CD14-positive monocyte (primary cell): ENCODE measurements around the gene CNTNAP2. TPM values are rescaled to one million over a fixed set of nuclear protein-coding genes. Genes with fewer than 3 reads are reported as not detected.

Source experiments
- DNase-seq, 3 donors: peaks; one replicate each; pipeline ENCODE4 v3.0.0-alpha.2; 2011 to 2022
- H2AFZ ChIP-seq: 2 replicates; pipeline ENCODE4 v1.6.0; 2012; ENCODE audit warnings: mild to moderate bottlenecking, low read depth, low read length, inconsistent platforms; ENCODE audit not compliant: insufficient read depth, poor library complexity, severe bottlenecking
- H3K27ac ChIP-seq, 2 donors: 1 replicate in 1 of 2; 2 replicates in 1 of 2; pipeline ENCODE4 v1.5.1; 2012 to 2013; ENCODE audit warnings: low read length in 2 of 2, control low read depth in 1 of 2, inconsistent platforms in 1 of 2, low read depth in 1 of 2, mild to moderate bottlenecking in 1 of 2
- H3K27me3 ChIP-seq, 2 donors: one replicate each; pipeline versions ENCODE4 v1.6.0 to v1.6.1; 2011 to 2013; ENCODE audit warnings: low read length in 2 of 2; ENCODE audit not compliant: control insufficient read depth in 2 of 2, insufficient read depth in 2 of 2
- H3K36me3 ChIP-seq, 2 donors: replicated peaks in 1 of 2; 1 replicate in 1 of 2; 2 replicates in 1 of 2; pipeline versions ENCODE4 v1.5.1 to v1.6.1; 2012 to 2013; ENCODE audit warnings: low read length in 2 of 2, control low read depth in 1 of 2, inconsistent platforms in 1 of 2, mild to moderate bottlenecking in 1 of 2; ENCODE audit not compliant: insufficient read depth in 2 of 2, control insufficient read depth in 1 of 2
- H3K4me1 ChIP-seq, 2 donors: 1 replicate in 1 of 2; 2 replicates in 1 of 2; pipeline versions ENCODE4 v1.5.1 to v1.6.1; 2012 to 2013; ENCODE audit warnings: low read length in 2 of 2, control low read depth in 1 of 2, inconsistent platforms in 1 of 2, mild to moderate bottlenecking in 1 of 2, moderate library complexity in 1 of 2; ENCODE audit not compliant: insufficient read depth in 2 of 2, control insufficient read depth in 1 of 2
- H3K4me2 ChIP-seq: replicated peaks from 2 replicates; pipeline ENCODE3; 2012; ENCODE audit warnings: low read length, moderate library complexity, mild to moderate bottlenecking; ENCODE audit not compliant: poor library complexity, severe bottlenecking; ENCODE audit errors: extremely low read depth
- H3K4me3 ChIP-seq, 3 experiments: fragments of 200-600 bp in 1 of 3; sonication (generic) in 1 of 3; replicated peaks in 1 of 3; 1 replicate in 2 of 3; 2 replicates in 1 of 3; pipeline ENCODE4 v1.5.1; 2011 to 2013; ENCODE audit warnings: low read length in 3 of 3, mild to moderate bottlenecking in 3 of 3, control low read depth in 2 of 3, low read depth in 2 of 3, inconsistent platforms in 1 of 3, moderate library complexity in 1 of 3
- H3K79me2 ChIP-seq: 2 replicates; pipeline ENCODE4 v1.6.0; 2012; ENCODE audit warnings: mild to moderate bottlenecking, control low read depth, inconsistent platforms, low read length, moderate library complexity; ENCODE audit not compliant: insufficient read depth
- H3K9ac ChIP-seq: 2 replicates; pipeline ENCODE4 v1.6.0; 2017; ENCODE audit warnings: low read length, mild to moderate bottlenecking; ENCODE audit not compliant: insufficient read depth, poor library complexity, severe bottlenecking
- H3K9me3 ChIP-seq, 2 donors: replicated peaks in 1 of 2; 1 replicate in 1 of 2; 2 replicates in 1 of 2; pipeline versions ENCODE4 v1.5.1 to v1.6.1; 2012 to 2013; ENCODE audit warnings: low read length in 2 of 2, control low read depth in 1 of 2; ENCODE audit not compliant: control insufficient read depth in 1 of 2, insufficient read depth in 1 of 2
- H4K20me1 ChIP-seq: 2 replicates; pipeline ENCODE4 v1.6.0; 2012; ENCODE audit warnings: mild to moderate bottlenecking, low read length, control low read depth, moderate library complexity; ENCODE audit not compliant: insufficient read depth
- H3K27ac Mint-ChIP-seq, 7 donors: one replicate each; pipeline ENCODE4 v1.8.0; 2020; ENCODE audit warnings: mild to moderate bottlenecking in 7 of 7, mixed read lengths in 7 of 7, moderate library complexity in 6 of 7, inconsistent platforms in 2 of 7
- H3K27me3 Mint-ChIP-seq, 3 donors: one replicate each; pipeline ENCODE4 v1.8.0; 2021 to 2022; ENCODE audit warnings: low read depth in 3 of 3, mild to moderate bottlenecking in 3 of 3, mixed read lengths in 3 of 3, moderate library complexity in 3 of 3, inconsistent platforms in 1 of 3
- H3K36me3 Mint-ChIP-seq, 2 donors: one replicate each; pipeline ENCODE4 v1.8.0; 2020; ENCODE audit warnings: mixed read lengths in 2 of 2, inconsistent platforms in 1 of 2, mild to moderate bottlenecking in 1 of 2
- H3K4me1 Mint-ChIP-seq: one replicate; pipeline ENCODE4 v1.8.0; 2020; ENCODE audit warnings: mild to moderate bottlenecking, mixed read lengths
- H3K4me3 Mint-ChIP-seq, 2 donors: one replicate each; pipeline ENCODE4 v1.8.0; 2020; ENCODE audit warnings: mild to moderate bottlenecking in 2 of 2, mixed read lengths in 2 of 2, moderate library complexity in 1 of 2
- H3K9me3 Mint-ChIP-seq, 7 donors: one replicate each; pipeline ENCODE4 v1.8.0; 2020 to 2022; ENCODE audit warnings: mixed read lengths in 7 of 7, mild to moderate bottlenecking in 6 of 7, moderate library complexity in 6 of 7, inconsistent platforms in 2 of 7
- WGBS: methylation state at CpG from one replicate; pipeline ENCODE4 v1.1.5; 2013; ENCODE audit warnings: missing lambda C conversion rate; ENCODE audit not compliant: insufficient coverage; 5-methylcytosine and 5-hydroxymethylcytosine counted together
- intact Hi-C, 2 donors: fragments of 100-400 bp; cut with micrococcal nuclease; formaldehyde crosslinking; loops; one replicate each; pipeline versions ENCODE4 v1.15.0 to v1.15.1; 2023
- polyA plus RNA-seq, 3 donors: library from polyadenylated mRNA; depleted of rRNA in 1 of 3; unstranded in 2 of 3; stranded (reverse) in 1 of 3; fragments of 300-500 nt in 2 of 3; fragments of >200 nt in 1 of 3; fragmentation: Illumina TruSeq in 2 of 3; gene quantifications; 1 replicate in 2 of 3; 2 replicates in 1 of 3; pipeline ENCODE4 v1.2.3, GENCODE V29; 2012 to 2021
- TF ChIP-seq, protein P1 (sequence below): fragments of 200-600 bp; IDR thresholded peaks from one replicate; pipeline ENCODE4 v1.8.0; 2022; ENCODE audit warnings: antibody characterized with exemption, mild to moderate bottlenecking

Gene CNTNAP2
- polyA plus RNA-seq, 3 donors = 0.01 TPM; not detected in 2

DNA sequence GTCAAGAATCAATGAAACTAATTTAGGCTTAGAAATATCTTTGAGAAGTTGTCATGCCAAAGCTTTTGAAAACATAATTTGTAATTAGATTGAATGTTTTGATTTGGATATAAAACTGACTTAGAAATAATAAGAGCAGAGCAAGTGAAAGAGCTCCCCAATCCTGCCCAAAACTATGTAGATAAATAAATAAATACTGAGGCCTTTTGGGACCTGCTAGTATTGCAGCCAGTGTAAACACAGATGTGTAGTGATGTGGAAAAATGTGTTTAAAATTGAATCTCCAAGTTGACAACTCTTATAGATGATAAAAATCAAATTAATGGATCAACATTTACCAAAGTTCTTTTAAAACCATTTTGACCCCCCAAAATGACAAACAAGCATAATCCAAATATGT is 896.1 kb downstream of the CNTNAP2 start:
- peaks cover 0 to 8% (median 2%) of the 10 kb centered on the region in 7 donors for H3K9me3 Mint-ChIP-seq
- Histone ChIP-seq H2AFZ (no peak overlapping the region), H3K36me3 (no peaks in the 10 kb centered on the region), H3K27ac (no peak overlapping the region), H3K79me2 (no peaks in the 10 kb centered on the region), H3K4me2 (no peak overlapping the region), H3K4me1 (no peaks in the 10 kb centered on the region), H3K9ac (no peak overlapping the region), H3K9me3 (no peaks in the 10 kb centered on the region), H3K4me3 (no peak overlapping the region), H4K20me1 (no peaks in the 10 kb centered on the region), H3K27me3 (no peaks in the 10 kb centered on the region)
- DNase-seq = no peak
- H3K36me3 Mint-ChIP-seq = no peaks in the 10 kb centered on the region
- H3K4me1 Mint-ChIP-seq = no peaks in the 10 kb centered on the region
- TF ChIP-seq, protein P1, sequence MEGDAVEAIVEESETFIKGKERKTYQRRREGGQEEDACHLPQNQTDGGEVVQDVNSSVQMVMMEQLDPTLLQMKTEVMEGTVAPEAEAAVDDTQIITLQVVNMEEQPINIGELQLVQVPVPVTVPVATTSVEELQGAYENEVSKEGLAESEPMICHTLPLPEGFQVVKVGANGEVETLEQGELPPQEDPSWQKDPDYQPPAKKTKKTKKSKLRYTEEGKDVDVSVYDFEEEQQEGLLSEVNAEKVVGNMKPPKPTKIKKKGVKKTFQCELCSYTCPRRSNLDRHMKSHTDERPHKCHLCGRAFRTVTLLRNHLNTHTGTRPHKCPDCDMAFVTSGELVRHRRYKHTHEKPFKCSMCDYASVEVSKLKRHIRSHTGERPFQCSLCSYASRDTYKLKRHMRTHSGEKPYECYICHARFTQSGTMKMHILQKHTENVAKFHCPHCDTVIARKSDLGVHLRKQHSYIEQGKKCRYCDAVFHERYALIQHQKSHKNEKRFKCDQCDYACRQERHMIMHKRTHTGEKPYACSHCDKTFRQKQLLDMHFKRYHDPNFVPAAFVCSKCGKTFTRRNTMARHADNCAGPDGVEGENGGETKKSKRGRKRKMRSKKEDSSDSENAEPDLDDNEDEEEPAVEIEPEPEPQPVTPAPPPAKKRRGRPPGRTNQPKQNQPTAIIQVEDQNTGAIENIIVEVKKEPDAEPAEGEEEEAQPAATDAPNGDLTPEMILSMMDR = no peak
- no peak overlapping the region for H3K27ac Mint-ChIP-seq
- H3K4me3 Mint-ChIP-seq = no peak overlapping the region
- H3K27me3 Mint-ChIP-seq = no peaks in the 10 kb centered on the region
- intact Hi-C loops = no loop called here

DNA sequence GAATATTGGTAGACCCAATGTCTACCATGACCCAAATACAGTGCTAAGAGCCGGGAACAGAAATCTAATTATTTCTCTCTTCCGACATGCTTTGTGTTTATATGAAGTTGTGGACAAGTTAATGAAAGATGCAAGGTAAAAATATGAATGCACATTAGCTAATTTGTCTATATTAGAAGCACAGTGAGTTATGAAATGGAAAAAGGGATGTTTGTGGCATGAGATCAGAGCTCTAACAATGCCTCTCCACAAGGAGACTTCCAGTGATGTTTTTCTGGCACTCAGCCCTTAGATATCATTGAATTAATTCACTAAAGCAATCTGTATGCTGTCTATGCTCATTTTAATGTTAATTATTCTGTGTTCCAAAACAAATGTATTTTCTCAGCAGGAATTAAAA is 897.2 kb downstream of the CNTNAP2 start:
- intact Hi-C loops = no loop called here
- no peak for DNase-seq
- H3K9ac ChIP-seq = no peak overlapping the region
- H3K36me3 ChIP-seq = no peaks in the 10 kb centered on the region
- WGBS = no CpG with 5 or more reads among the region's 2 CpGs
- TF ChIP-seq, protein P1 = no peak
- no peaks in the 10 kb centered on the region for H3K9me3 ChIP-seq
- H3K4me3 ChIP-seq = no peak overlapping the region
- Mint-ChIP-seq H3K27ac (no peak overlapping the region), H3K4me1 (no peaks in the 10 kb centered on the region), H3K9me3 (peaks cover 0 to 8% (median 2%) of the 10 kb centered on the region in 7 donors), H3K27me3 (no peaks in the 10 kb centered on the region), H3K4me3 (no peak overlapping the region), H3K36me3 (no peaks in the 10 kb centered on the region)
- H3K4me2 ChIP-seq = no peak overlapping the region
- H3K27me3 ChIP-seq = no peaks in the 10 kb centered on the region
- H2AFZ ChIP-seq = no peak overlapping the region
- H3K79me2 ChIP-seq = no peaks in the 10 kb centered on the region
- H3K27ac ChIP-seq = no peak overlapping the region
- H3K4me1 ChIP-seq = no peaks in the 10 kb centered on the region
- H4K20me1 ChIP-seq = no peaks in the 10 kb centered on the region
